Keratinocyte (primary cell): ENCODE results near the gene PCK1. TPM values are rescaled to one million over a fixed set of nuclear protein-coding genes. Genes with fewer than 3 reads are reported as not detected.

ENCODE experiments used
- DNase-seq: peaks from one replicate; pipeline ENCODE4 v3.0.0-alpha.2; 2011; ENCODE audit warnings: low read depth, missing footprints, low spot score
- FAIRE-seq: peaks from 2 replicates; lab custom pipeline; 2011; peaks lifted over from hg19 to GRCh38; lab: Jason Lieb, UNC
- H2AFZ ChIP-seq: 2 replicates; pipeline ENCODE4 v1.6.0; 2012; ENCODE audit warnings: low read length, control low read depth, inconsistent platforms; ENCODE audit not compliant: control insufficient read depth
- H3K27ac ChIP-seq: 2 replicates; pipeline ENCODE4 v1.5.1; 2011; ENCODE audit warnings: low read length; ENCODE audit not compliant: control insufficient read depth, insufficient read depth
- H3K27me3 ChIP-seq: 3 replicates; pipeline ENCODE4 v1.6.0; 2011; ENCODE audit warnings: low read length; ENCODE audit not compliant: control insufficient read depth, insufficient read depth; ENCODE audit errors: extremely low read depth
- H3K36me3 ChIP-seq, 2 experiments: 2 replicates in 1 of 2; 3 replicates in 1 of 2; pipeline ENCODE4 v1.5.1; 2011; ENCODE audit warnings: low read length in 2 of 2, mild to moderate bottlenecking in 1 of 2; ENCODE audit not compliant: control insufficient read depth in 2 of 2, insufficient read depth in 2 of 2; ENCODE audit errors: extremely low read depth in 1 of 2
- H3K4me1 ChIP-seq: 3 replicates; pipeline ENCODE4 v1.5.1; 2011; ENCODE audit warnings: low read length; ENCODE audit not compliant: control insufficient read depth, insufficient read depth; ENCODE audit errors: extremely low read depth
- H3K4me2 ChIP-seq: 3 replicates; pipeline ENCODE4 v1.6.0; 2011; ENCODE audit warnings: low read depth, low read length; ENCODE audit not compliant: control insufficient read depth, insufficient read depth; ENCODE audit errors: extremely low read depth
- H3K4me3 ChIP-seq, 3 experiments: fragments of 200-600 bp in 1 of 3; sonication (generic) in 1 of 3; 2 replicates in 2 of 3; 3 replicates in 1 of 3; pipeline ENCODE4 v1.5.1; 2011 to 2016; ENCODE audit warnings: low read length in 3 of 3, mild to moderate bottlenecking in 3 of 3, control low read depth in 2 of 3, inconsistent platforms in 1 of 3, low read depth in 1 of 3, mixed read lengths in 1 of 3, mixed run types in 1 of 3, moderate library complexity in 1 of 3; ENCODE audit not compliant: control insufficient read depth in 2 of 3, insufficient read depth in 2 of 3; ENCODE audit errors: extremely low read depth in 1 of 3
- H3K79me2 ChIP-seq: 2 replicates; pipeline ENCODE4 v1.6.0; 2012; ENCODE audit warnings: low read length; ENCODE audit not compliant: control insufficient read depth, insufficient read depth
- H3K9ac ChIP-seq: 3 replicates; pipeline ENCODE4 v1.6.0; 2011; ENCODE audit warnings: low read length; ENCODE audit not compliant: control insufficient read depth, insufficient read depth; ENCODE audit errors: extremely low read depth
- H3K9me1 ChIP-seq: 3 replicates; pipeline ENCODE4 v1.6.0; 2011; ENCODE audit warnings: low read length; ENCODE audit not compliant: control insufficient read depth, insufficient read depth; ENCODE audit errors: extremely low read depth
- H3K9me3 ChIP-seq: 2 replicates; pipeline ENCODE4 v1.5.1; 2012; ENCODE audit warnings: low read depth, low read length; ENCODE audit not compliant: control insufficient read depth
- H4K20me1 ChIP-seq: 3 replicates; pipeline ENCODE4 v1.6.0; 2011; ENCODE audit warnings: low read length; ENCODE audit not compliant: control insufficient read depth, insufficient read depth; ENCODE audit errors: extremely low read depth
- EZH2 ChIP-seq: IDR thresholded peaks from one replicate; pipeline ENCODE4 v1.6.1; 2012; ENCODE audit warnings: inconsistent platforms, mild to moderate bottlenecking, low read length, moderate library complexity
- dilution Hi-C: fragments of 300-500 bp; cut with MboI; formaldehyde crosslinking; loops from one replicate; pipeline ENCODE4 v1.7.0; 2020; ENCODE audit warnings: low sequenced_read_pairs; ENCODE audit not compliant: extremely low pct_ligation_motif_present
- polyA plus RNA-seq, 5 experiments: library from polyadenylated mRNA; depleted of rRNA in 3 of 5; stranded (reverse) in 3 of 5; stranded (forward) in 1 of 5; unstranded in 1 of 5; fragments of >200 nt; gene quantifications; 1 replicate in 1 of 5; 2 replicates in 3 of 5; 3 replicates in 1 of 5; pipeline versions ENCODE4 v1.2.1 to v1.2.3, GENCODE V29; 2011 to 2012; ENCODE audit warnings: missing spikeins in 2 of 5, low read depth in 1 of 5, low replicate concordance in 1 of 5
- TF ChIP-seq, protein P1 (sequence below), 3 experiments: IDR thresholded peaks in 1 of 3; conservative IDR thresholded peaks in 1 of 3; optimal IDR thresholded peaks in 1 of 3; 2 replicates in 2 of 3; 3 replicates in 1 of 3; pipeline versions ENCODE3 to v1.5.1; 2011; ENCODE audit warnings: low read length in 3 of 3, mild to moderate bottlenecking in 3 of 3, moderate library complexity in 2 of 3, control low read depth in 1 of 3, inconsistent platforms in 1 of 3; ENCODE audit not compliant: insufficient read depth in 2 of 3; ENCODE audit errors: extremely low read depth in 1 of 3

Gene PCK1
- polyA plus RNA-seq, 1 donor (not counting 4 experiments of a cell fraction or from before 2014, with no cell fraction given): not detected

DNA sequence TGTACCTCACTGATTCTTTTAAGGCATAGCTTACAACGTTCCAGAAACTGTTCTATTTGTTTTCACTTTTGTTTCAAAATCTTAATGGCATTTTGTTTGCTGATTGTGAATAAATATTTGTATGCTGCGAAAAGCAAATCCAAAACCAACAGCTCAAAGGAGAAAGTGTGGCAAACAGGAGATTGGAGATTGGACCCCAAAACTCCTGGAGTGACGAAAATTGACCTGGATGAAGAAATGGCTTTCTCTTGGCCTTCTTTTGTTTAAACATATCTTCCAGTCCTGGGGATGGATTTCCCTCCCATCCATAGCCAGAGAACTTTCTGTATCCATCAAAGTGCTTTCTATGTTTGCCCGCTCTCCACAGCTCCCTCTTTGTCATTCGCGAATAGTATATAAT, 33.2 kb upstream of the PCK1 start:
- no peaks in the 10 kb centered on the region for H3K9me3 ChIP-seq
- H3K36me3 ChIP-seq: no peaks in the 10 kb centered on the region
- no peak overlapping the region for H3K4me3 ChIP-seq
- H3K4me2 ChIP-seq: no peak overlapping the region
- H3K9me1 ChIP-seq: no peaks in the 10 kb centered on the region
- H3K79me2 ChIP-seq: no peaks in the 10 kb centered on the region
- DNase-seq (no peak), FAIRE-seq (no peak)
- peaks cover 8% of the 10 kb centered on the region for H3K27me3 ChIP-seq
- no peak overlapping the region for H2AFZ ChIP-seq
- TF ChIP-seq, protein P1, sequence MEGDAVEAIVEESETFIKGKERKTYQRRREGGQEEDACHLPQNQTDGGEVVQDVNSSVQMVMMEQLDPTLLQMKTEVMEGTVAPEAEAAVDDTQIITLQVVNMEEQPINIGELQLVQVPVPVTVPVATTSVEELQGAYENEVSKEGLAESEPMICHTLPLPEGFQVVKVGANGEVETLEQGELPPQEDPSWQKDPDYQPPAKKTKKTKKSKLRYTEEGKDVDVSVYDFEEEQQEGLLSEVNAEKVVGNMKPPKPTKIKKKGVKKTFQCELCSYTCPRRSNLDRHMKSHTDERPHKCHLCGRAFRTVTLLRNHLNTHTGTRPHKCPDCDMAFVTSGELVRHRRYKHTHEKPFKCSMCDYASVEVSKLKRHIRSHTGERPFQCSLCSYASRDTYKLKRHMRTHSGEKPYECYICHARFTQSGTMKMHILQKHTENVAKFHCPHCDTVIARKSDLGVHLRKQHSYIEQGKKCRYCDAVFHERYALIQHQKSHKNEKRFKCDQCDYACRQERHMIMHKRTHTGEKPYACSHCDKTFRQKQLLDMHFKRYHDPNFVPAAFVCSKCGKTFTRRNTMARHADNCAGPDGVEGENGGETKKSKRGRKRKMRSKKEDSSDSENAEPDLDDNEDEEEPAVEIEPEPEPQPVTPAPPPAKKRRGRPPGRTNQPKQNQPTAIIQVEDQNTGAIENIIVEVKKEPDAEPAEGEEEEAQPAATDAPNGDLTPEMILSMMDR (optimal IDR thresholded peaks at IDR 0.05 in 1 of 3, IDR thresholded peaks at IDR 0.05 in 1 of 3, conservative IDR thresholded peaks at IDR 0.05 in 1 of 3; ENCODE audit: extremely low read depth in 1 of 3, insufficient read depth in 2 of 3, low read length in 3 of 3): no peak
- no peak for TF ChIP-seq EZH2
- H3K9ac ChIP-seq: no peak overlapping the region
- no peak overlapping the region for H3K27ac ChIP-seq
- no peaks in the 10 kb centered on the region for H4K20me1 ChIP-seq
- dilution Hi-C loops: no loop called here
- H3K4me1 ChIP-seq: no peaks in the 10 kb centered on the region

DNA sequence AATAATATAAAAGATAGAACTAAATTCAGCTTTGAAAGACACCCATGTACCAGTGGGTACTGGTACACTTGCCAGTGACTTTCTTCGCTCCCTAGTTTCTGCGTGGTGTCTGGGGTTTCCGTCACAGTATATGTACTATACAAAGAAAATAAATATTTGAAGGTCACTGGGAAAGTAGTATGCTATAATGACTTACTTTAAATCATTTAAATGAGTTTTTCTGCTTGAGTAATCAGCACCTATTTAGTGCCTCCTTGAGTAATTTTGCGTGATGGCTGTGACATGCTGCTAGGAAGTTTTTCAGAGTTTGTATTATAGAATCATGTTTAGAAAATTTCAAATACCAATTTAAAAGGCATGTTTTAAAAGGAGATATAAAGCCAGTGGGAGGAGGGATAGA, 32.8 kb upstream of the PCK1 start:
- H4K20me1 ChIP-seq: no peaks in the 10 kb centered on the region
- dilution Hi-C loops: no loop called here
- no peak for FAIRE-seq

More for the DNA sequence above, 32.8 kb upstream of the PCK1 start:
- Histone ChIP-seq H3K4me1 (no peaks in the 10 kb centered on the region), H3K9me3 (no peaks in the 10 kb centered on the region), H3K36me3 (no peaks in the 10 kb centered on the region), H3K27ac (no peak overlapping the region), H3K79me2 (no peaks in the 10 kb centered on the region), H3K9ac (no peak overlapping the region), H3K9me1 (no peaks in the 10 kb centered on the region), H2AFZ (no peak overlapping the region), H3K27me3 (peaks cover 12% of the 10 kb centered on the region), H3K4me2 (no peak overlapping the region), H3K4me3 (no peak overlapping the region)
- no peak for DNase-seq
- TF ChIP-seq EZH2: no peak
- TF ChIP-seq, protein P1 (optimal IDR thresholded peaks at IDR 0.05 in 1 of 3, IDR thresholded peaks at IDR 0.05 in 1 of 3, conservative IDR thresholded peaks at IDR 0.05 in 1 of 3; ENCODE audit: extremely low read depth in 1 of 3, insufficient read depth in 2 of 3, low read length in 3 of 3): no peak
